ENCODE results near the gene TREH.
"Not testable (repeated sequence)": the region's sequence is repeated elsewhere in the genome, so short reads cannot be mapped to it uniquely, and the experiment has no call there.

TREH gene

GRCh38 chr11:118679483-118679882 is at the start of gene TREH:
Gene TREH, minus strand, starts transcription at chr11:118679650. Its CDS starts 23 bp downstream, at chr11:118679627.
- DNase-seq: no peak

GRCh38 chr11:118728112-118728511 is 48.7 kb upstream of the TREH start:
- DNase-seq: not testable (repeated sequence)

- DNase-seq: not testable (repeated sequence)
Observed at GRCh38 chr11:118727721-118728066, 48.2 kb upstream of the TREH start.

GRCh38 chr11:118727001-118727720 is 47.7 kb upstream of the TREH start:
- DNase-seq: not testable (repeated sequence)

- not testable (repeated sequence) for DNase-seq
Observed at GRCh38 chr11:118721478-118722015, 42.1 kb upstream of the TREH start.

- not testable (repeated sequence) for DNase-seq
Observed at GRCh38 chr11:118720740-118721139, 41.3 kb upstream of the TREH start.

GRCh38 chr11:118720078-118720477 is 40.6 kb upstream of the TREH start:
- DNase-seq: not testable (repeated sequence)

GRCh38 chr11:118718562-118718961 is 39.1 kb upstream of the TREH start:
- DNase-seq: not testable (repeated sequence)

- not testable (repeated sequence) for DNase-seq
Observed at GRCh38 chr11:118717733-118718132, 38.3 kb upstream of the TREH start.

GRCh38 chr11:118717221-118717620 is 37.8 kb upstream of the TREH start:
- DNase-seq: not testable (repeated sequence)

GRCh38 chr11:118715837-118716260 is 36.4 kb upstream of the TREH start:
- no peak for DNase-seq

- DNase-seq: no peak
Observed at GRCh38 chr11:118715245-118715831, 35.9 kb upstream of the TREH start.

GRCh38 chr11:118714816-118715215 is 35.4 kb upstream of the TREH start:
- no peak for DNase-seq

GRCh38 chr11:118714416-118714815 is 35.0 kb upstream of the TREH start:
- DNase-seq: not testable (repeated sequence)

GRCh38 chr11:118708296-118708695 is 28.8 kb upstream of the TREH start:
- DNase-seq: no peak

GRCh38 chr11:118706546-118706825 is 27.0 kb upstream of the TREH start:
- no peak for DNase-seq

- DNase-seq: peak; percentile 82
Observed at GRCh38 chr11:118705791-118706545, 26.5 kb upstream of the TREH start.

GRCh38 chr11:118705111-118705741 is 25.8 kb upstream of the TREH start:
- peak; percentile 85 for DNase-seq

GRCh38 chr11:118703563-118704106 is 24.2 kb upstream of the TREH start:
- DNase-seq: no peak

- no peak for DNase-seq
Observed at GRCh38 chr11:118699506-118700220, 20.2 kb upstream of the TREH start.

GRCh38 chr11:118697346-118697745 is 17.9 kb upstream of the TREH start:
- no peak for DNase-seq

GRCh38 chr11:118696673-118697226 is 17.3 kb upstream of the TREH start:
- no peak for DNase-seq

Measured in retina (tissue), 1 donor.